HUES6 (cell line): ENCODE results near the gene ARHGAP35.

Source experiments
- H3K27ac ChIP-seq: 2 replicates; pipeline ENCODE4 v1.7.0; 2013; ENCODE audit warnings: low read depth, mild to moderate bottlenecking, low read length, inconsistent platforms
- H3K27me3 ChIP-seq: 2 replicates; pipeline ENCODE4 v1.6.1; 2013; ENCODE audit warnings: low read length; ENCODE audit not compliant: control insufficient read depth, insufficient read depth
- H3K36me3 ChIP-seq: 2 replicates; pipeline ENCODE4 v1.6.1; 2013; ENCODE audit warnings: low read length; ENCODE audit not compliant: control insufficient read depth, insufficient read depth
- H3K4me1 ChIP-seq: 2 replicates; pipeline ENCODE4 v1.6.1; 2013; ENCODE audit warnings: low read length; ENCODE audit not compliant: control insufficient read depth, insufficient read depth
- H3K4me3 ChIP-seq: 2 replicates; pipeline ENCODE4 v1.5.1; 2013; ENCODE audit warnings: low read depth, low read length
- H3K9ac ChIP-seq: one replicate; pipeline ENCODE4 v1.6.1; 2013; ENCODE audit warnings: mild to moderate bottlenecking, low read length
- H3K9me3 ChIP-seq: 2 replicates; pipeline ENCODE4 v1.6.1; 2013; ENCODE audit warnings: low read depth, low read length; ENCODE audit not compliant: control insufficient read depth, insufficient read depth

Gene ARHGAP35

DNA sequence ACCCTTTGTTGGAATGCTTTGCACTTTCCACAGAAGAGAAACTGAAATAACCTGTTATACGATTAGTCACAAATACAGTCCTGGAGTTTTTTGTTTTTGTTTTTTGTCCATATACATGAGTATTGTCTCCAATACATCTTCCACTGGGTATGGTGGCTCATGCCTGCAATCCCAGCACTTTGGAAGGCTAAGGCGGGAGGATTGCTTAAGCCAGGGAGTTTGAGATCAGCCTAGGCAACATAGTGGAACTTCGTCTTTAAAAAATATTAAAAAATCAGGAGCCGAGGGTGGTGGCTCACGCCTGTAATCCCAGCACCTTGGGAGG lies 35.1 kb upstream of the ARHGAP35 start:
- Histone ChIP-seq H3K4me3 (no peak overlapping the region), H3K27ac (no peak overlapping the region), H3K9me3 (no peaks in the 10 kb centered on the region), H3K27me3 (no peaks in the 10 kb centered on the region), H3K36me3 (no peaks in the 10 kb centered on the region), H3K9ac (no peak overlapping the region), H3K4me1 (no peaks in the 10 kb centered on the region; the same call in 1 of the 2 replicates)

GRCh38 chr19:46828484-46828883 lies 32.3 kb upstream of the ARHGAP35 start:
- Histone ChIP-seq H3K36me3 (no peaks in the 10 kb centered on the region), H3K4me3 (no peak overlapping the region), H3K27ac (no peak overlapping the region)

DNA sequence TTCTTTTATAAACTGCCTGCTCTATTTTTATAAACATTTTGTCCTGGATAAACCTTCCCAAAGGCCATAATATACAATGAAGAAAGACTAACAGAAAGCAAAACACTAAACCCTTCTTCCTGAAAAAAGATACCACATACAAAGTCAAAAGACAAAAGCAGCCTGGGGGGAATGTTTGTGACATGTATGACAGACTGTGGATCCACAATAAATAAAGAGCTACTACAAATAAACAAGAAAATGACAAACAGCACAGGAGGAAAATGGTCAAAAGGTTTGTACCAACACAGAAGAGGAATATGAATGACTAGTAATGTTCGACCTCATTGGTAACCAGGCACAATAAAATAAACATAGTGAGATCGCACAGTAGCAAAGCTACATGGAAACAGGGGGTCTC lies 29.9 kb upstream of the ARHGAP35 start:
- no peaks in the 10 kb centered on the region for H3K9me3 ChIP-seq
- H3K9ac ChIP-seq, result no peak overlapping the region
- H3K36me3 ChIP-seq, result no peaks in the 10 kb centered on the region
- H3K4me1 ChIP-seq, result no peaks in the 10 kb centered on the region
- H3K27ac ChIP-seq, result no peak overlapping the region
- no peak overlapping the region for H3K4me3 ChIP-seq
- H3K27me3 ChIP-seq, result no peaks in the 10 kb centered on the region

More at GRCh38 chr19:46828484-46828883, 32.3 kb upstream of the ARHGAP35 start:
- Histone ChIP-seq H3K4me1 (no peaks in the 10 kb centered on the region), H3K27me3 (no peaks in the 10 kb centered on the region), H3K9ac (no peak overlapping the region), H3K9me3 (no peaks in the 10 kb centered on the region)

- H3K4me1 ChIP-seq, result no peaks in the 10 kb centered on the region
- no peaks in the 10 kb centered on the region for H3K9me3 ChIP-seq
- H3K9ac ChIP-seq, result no peak overlapping the region
- H3K36me3 ChIP-seq, result peaks cover 14% of the 10 kb centered on the region
- H3K27me3 ChIP-seq, result no peaks in the 10 kb centered on the region
- H3K4me3 ChIP-seq, result no peak overlapping the region
- no peak overlapping the region for H3K27ac ChIP-seq
These were observed 26.7 kb upstream of the ARHGAP35 start for GRCh38 chr19:46834121-46834520.

DNA sequence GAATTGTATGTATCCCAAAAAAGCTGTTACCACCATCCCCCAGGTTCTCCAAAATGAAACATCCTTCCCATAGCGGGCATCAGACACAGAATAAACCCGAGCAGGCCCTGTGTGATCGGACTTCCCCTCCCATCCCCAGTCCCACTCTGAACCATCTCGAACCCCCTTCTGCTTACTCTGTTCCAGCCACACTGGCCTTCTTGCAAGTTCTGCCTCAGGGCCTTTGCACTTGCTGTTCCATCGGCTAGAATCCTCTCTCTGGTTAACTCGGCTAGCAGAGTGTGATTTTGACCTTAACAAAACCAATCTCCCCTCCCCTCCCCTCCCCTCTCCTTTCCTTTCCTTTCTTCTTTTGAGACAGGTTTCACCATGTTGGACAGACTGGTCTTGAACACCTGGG lies 25.8 kb upstream of the ARHGAP35 start:
- Histone ChIP-seq H3K36me3 (peaks cover 22% of the 10 kb centered on the region), H3K9ac (no peak overlapping the region), H3K4me1 (no peaks in the 10 kb centered on the region), H3K9me3 (no peaks in the 10 kb centered on the region), H3K27me3 (no peaks in the 10 kb centered on the region), H3K4me3 (no peak overlapping the region), H3K27ac (no peak overlapping the region)

- Histone ChIP-seq H3K27me3 (no peaks in the 10 kb centered on the region), H3K4me1 (no peaks in the 10 kb centered on the region), H3K36me3 (peaks cover 34% of the 10 kb centered on the region), H3K4me3 (no peak overlapping the region), H3K9me3 (no peaks in the 10 kb centered on the region), H3K27ac (no peak overlapping the region), H3K9ac (no peak overlapping the region)
These were observed 22.6 kb upstream of the ARHGAP35 start for GRCh38 chr19:46838160-46838559.

DNA sequence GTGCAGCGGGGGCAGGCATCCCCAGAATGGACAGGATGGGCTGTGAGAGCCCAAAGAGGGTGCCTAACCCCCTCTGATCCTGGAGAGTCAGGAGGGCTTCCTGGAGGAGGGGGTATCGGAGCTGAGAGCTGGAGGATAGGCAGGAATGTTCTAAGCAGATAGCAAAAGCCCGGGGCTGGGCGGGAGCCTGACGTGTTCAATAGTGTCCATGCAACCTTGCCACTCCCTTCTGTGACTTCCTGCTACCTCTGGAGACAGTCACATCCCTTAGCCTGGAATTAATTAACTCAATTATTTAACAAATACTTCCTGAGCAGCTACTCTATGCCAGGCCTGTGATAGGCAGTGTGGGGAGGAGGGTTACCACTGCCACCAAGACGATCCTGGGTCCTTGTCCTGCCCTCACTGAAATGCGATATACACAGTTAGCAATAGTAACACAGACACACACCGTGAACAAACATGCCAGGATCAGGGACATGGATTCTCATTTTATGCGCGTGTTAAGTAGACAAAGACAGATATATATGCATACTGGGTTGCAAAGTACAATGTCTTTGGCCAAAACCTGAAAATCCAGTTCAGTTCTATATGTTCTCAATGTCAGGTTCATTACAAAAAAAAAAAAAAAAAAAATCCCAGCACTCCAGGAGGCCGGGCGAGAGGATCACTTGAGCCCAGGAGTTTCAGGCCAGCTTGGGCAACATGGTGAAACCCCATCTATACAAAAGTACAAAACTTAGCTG lies 20.9 kb upstream of the ARHGAP35 start:
- Histone ChIP-seq H3K4me3 (no peak overlapping the region), H3K27me3 (no peaks in the 10 kb centered on the region), H3K9ac (no peak overlapping the region), H3K36me3 (peaks cover 49% of the 10 kb centered on the region), H3K27ac (no peak overlapping the region), H3K4me1 (no peaks in the 10 kb centered on the region), H3K9me3 (no peaks in the 10 kb centered on the region)

DNA sequence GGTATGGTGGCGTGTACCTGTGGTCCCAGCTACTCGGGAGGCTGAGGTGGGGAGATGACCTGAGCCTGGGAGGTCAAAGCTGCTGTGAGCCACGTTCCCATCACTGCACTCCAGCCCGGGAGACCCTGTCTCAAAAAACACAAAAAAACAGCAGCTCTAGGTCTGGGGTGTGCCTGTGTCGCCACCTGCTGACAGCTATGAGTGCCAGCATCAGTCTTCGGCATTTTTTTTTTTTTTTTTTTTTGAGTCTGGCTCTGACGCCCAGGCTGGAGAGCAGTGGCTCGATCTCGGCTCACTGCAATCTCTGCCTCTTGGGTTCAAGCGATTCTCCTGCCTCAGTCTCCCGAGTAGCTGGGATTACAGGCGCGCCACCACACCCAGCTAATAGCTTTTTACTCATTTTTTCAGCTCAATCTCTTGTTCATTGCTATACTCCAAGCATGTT lies 20.3 kb upstream of the ARHGAP35 start:
- Histone ChIP-seq H3K9me3 (no peaks in the 10 kb centered on the region), H3K27ac (no peak overlapping the region), H3K4me1 (no peaks in the 10 kb centered on the region), H3K4me3 (no peak overlapping the region), H3K36me3 (peaks cover 49% of the 10 kb centered on the region), H3K9ac (no peak overlapping the region), H3K27me3 (no peaks in the 10 kb centered on the region)

DNA sequence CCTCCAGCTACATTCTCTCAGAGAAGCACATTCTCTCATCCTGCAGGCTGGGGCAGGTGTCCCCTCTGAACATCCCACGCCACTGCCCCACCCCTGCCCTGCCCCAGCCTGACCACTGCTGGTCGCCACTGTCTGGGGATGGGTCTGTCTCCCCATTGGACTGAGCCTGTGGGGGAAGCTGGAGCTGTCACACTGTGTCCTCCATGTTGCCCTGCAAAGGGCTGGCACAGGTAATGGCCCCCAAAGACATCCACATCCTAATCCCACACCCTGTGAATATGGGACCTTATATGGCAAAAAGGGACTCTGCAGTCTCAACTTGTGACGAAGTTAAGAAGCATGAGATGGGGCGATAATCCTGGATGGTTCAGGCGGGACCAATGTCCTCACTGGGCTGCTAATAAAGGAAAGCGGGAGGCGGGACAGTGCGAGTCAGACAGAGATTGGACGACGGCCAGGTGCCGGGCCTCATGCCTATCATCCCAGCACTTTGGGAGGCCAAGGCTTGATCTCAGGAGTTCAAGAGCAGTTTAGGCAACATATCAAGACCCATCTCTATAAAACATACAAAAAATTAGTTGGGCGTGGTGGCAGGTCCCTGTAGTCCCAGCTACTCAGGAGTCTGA lies 19.2 kb upstream of the ARHGAP35 start:
- Histone ChIP-seq H3K27ac (no peak overlapping the region), H3K4me1 (no peaks in the 10 kb centered on the region), H3K9me3 (no peaks in the 10 kb centered on the region)

DNA sequence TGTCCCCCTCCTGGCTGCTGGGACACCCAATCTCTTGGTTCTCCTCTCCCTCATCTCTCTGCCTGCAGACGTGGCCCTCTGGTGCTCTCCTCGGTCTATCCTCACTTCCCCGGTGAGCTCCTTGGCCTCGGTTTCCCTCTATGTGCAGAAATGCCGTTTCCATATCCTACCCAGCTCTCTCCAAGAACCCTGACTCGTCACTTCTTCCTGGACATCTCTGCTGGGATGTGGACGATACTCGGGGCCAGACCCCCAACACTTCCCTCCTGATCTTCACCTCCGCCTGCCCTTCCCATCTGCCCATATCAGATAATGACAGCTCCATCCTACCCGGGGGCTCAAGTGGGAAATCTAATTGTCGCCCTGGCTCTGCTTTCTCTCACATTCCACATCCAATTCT lies 18.0 kb upstream of the ARHGAP35 start:
- Histone ChIP-seq H3K27ac (no peak overlapping the region), H3K9ac (no peak overlapping the region), H3K4me1 (no peaks in the 10 kb centered on the region), H3K27me3 (no peaks in the 10 kb centered on the region), H3K4me3 (no peak overlapping the region), H3K9me3 (no peaks in the 10 kb centered on the region), H3K36me3 (peaks cover 57% of the 10 kb centered on the region)

More for the DNA sequence above, 19.2 kb upstream of the ARHGAP35 start:
- no peaks in the 10 kb centered on the region for H3K27me3 ChIP-seq
- H3K4me3 ChIP-seq, result no peak overlapping the region
- H3K9ac ChIP-seq, result no peak overlapping the region
- H3K36me3 ChIP-seq, result peaks cover 55% of the 10 kb centered on the region

DNA sequence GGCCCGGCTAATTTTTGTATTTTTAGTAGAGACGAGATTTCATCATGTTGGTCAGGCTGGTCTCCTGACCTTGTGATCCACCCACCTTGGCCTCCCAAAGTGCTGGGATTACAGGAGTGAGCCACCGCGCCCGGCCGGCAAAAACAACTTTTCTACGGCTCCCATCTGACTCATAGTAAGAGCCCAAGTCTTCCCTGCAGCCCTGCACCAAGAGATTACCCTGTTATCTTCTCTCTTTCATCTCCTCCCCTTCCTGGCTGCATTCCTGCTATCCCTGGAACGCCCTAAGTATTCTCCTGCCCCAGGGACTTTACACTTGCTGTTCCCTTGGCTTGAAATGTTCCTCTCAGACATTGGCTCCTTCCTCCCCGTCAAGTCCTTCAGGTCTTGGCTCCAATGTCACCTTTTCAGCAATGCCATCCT lies 16.7 kb upstream of the ARHGAP35 start:
- Histone ChIP-seq H3K9ac (no peak overlapping the region), H3K36me3 (peaks cover 47% of the 10 kb centered on the region), H3K27me3 (no peaks in the 10 kb centered on the region), H3K4me3 (no peak overlapping the region), H3K27ac (no peak overlapping the region), H3K9me3 (no peaks in the 10 kb centered on the region), H3K4me1 (no peaks in the 10 kb centered on the region)
